SKM-1 (cell line): ENCODE results near the gene GPRC5C.

Experiments used
- DNase-seq: peaks from one replicate; lab custom pipeline; 2025; ENCODE audit not compliant: unreplicated experiment; lab: John Stamatoyannopoulos, UW

Gene GPRC5C

DNA sequence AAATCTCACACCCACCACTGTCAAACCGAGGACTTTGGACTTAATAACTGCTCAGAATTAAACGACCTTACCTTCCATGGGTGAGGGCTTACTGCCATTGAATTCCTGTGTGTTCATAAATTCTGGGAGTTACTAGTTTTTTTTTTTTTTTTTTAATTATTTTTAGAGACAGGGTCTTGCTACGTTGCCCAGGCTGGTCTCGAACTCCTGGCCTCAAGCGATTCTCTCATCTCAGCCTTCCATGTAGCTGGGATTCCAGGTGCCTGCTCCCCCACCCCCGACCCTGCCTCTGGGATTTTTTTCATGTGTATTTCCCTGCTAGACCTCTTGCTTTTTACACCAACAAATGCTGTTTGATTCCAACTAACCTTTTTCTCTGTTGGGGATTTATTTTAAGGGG is 19.7 kb downstream of the GPRC5C start:
- no peak for DNase-seq

DNA sequence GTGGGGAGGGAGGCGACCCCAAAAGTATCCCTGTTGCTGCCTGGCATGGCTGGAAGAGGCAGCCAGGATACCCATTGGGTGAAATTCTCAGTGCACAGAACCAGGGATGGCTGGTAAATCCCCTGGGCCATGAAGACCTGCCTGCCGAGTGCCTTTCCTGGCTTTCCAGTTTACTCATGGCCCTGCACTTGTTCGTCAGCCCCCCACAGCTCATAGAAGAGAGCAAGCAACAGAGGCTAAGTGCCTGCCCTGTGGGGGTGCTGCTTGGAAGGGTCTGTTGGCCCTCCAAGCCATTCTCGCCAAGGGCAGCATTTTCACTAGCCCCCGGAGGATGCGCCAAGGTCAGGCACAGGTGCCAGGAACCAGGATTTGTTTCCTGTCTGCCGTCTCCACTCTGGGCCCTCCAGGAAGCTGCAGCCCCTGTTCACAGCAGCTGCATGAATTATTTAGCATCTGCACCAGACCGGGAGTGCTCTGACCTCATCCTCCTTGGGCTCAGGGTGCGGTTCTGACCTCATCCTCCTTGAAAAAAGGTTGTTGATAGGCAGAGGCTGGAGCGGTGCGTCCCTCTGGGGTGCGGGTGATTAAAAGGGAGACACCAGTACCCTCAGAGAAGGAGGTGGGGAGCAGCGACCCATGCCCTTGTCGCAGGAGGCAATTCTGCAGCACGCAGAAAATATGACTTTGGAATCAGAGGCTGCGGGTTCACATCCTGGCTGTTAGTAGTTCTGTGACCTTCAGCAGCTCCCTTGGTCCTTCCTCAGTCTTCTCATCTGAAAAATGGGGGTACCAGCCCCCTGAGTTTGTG is 20.3 kb downstream of the GPRC5C start:
- DNase-seq: no peak

DNA sequence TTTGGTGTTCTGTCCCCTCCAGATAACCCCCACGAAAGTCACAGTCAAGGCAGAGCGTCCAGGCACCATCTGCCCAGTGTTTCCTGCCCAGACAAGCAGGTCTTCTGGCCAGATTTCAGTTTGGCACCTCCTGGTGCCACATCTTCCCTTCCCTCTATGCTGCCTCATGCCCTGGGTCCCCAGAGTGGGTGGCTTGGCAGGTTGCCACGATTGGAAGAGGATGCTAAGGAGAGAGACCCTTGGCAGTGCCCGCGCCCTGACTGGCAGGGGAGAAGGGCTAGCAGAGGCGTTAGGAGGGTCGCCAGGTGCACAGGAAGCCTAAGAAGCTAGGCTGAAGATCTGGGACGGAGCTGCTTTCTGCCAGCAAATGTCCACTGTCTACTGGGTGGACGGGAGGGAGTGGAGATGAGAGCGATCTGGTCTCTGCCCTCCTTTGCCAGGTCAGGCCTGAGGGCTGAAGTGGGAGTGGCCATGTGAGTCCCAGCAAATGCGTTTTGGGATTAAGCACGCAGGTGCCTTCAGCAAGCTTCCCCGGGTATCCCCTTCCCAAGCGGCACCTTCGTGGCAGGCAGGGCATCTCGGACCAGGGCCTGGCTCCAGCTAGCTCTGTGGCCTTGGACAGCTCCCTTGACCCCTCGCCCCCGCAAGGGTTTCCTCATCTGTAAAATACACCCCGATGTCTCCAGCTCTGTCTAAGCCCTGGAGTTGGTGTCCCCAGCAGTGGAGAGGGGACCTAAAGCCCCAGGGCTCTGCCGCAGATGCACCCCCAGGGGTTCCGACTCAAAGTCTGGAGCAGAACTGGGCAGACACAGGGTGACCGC is 21.2 kb downstream of the GPRC5C start:
- DNase-seq: no peak

DNA sequence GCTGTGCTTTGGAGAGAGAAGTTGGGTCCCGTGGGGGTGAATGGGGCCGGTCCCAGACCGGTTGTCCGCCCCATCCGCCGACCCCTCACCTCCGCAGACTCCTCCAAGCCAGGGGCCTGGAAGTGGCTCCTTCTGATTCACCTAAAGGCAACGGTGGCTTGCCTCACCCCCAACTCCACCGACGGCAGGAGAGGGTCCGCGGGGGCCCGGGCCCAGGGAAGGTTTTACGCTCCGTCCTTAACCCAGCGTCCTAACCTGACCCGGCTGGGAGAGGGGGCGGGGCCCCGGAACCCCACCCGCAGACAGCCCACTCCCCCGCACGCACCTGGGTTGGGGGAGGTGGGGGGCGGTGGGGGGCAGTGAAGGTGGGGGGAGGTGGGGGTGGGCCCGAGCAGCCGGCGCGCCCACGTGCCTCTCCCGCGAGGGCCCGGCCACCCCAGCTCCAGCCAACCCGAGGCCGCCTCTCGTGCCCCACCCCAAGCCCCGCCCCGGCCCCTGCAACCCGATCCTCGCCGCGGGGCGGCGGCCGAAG is 21.8 kb downstream of the GPRC5C start:
- peak; percentile 80 for DNase-seq

DNA sequence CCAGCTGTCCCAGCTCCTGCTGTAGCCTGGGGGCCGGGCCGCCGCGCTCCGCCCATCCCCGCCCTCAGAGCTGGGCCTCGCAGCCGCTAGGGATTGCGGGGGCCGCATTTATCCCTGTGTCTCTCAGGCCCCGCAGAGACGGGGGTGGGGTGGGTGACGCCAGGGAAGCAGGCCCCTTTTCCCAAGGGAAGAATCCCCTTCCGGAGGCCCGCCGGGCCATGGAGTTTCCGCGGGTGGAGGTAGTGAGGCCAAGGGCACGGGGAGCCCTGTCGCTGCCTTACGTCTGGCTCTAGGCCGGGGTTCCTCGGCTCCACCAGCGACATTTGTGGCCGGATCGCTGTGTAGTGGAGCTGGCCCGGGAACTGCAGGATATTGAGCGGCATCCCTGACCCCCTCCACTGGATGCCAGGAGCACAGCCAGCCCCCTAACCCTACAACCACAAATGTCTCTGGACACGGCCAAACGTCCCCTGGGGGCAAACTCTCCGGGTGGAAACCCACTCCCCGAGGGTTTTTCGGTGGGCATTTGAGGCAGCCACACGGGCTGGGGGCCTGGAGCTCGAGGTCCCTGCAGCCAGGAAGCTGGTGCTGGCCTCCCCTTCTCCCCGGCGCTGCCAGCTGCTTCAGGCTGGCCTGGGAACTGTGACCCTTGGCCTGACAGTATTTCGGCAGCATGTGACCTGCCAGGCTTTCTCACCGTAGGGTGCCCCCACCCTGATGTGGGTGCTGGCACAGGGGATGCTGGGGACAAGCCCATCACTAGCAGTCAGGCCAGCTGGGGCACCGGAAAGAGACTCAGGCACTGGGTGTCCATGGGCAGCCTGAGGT is 22.5 kb downstream of the GPRC5C start:
- no peak for DNase-seq

DNA sequence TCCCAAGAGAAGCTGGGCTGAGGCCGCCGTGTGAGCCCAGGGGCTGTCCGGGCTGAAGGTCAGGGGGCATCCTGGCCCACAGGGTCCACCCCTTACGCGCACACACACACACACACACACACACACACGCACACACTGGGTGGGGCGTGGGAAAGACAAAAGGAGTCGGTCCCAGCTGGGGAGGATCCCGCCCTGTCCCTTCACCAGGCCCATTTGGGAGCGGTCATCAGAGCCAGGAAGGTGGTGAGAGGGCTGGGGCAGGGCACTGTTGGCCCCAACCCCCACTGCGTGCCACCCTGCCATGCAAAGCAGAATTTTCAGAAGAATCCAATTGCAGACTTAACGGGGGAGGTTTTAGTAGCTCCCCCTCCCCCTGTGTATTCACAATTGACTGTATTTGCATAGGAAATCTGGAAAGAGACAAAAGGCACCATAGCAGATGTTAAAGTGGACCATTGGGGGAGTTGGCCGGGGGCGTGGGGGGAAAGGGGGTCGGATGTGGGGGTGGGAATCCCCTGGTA is 23.2 kb downstream of the GPRC5C start:
- DNase-seq: no peak

DNA sequence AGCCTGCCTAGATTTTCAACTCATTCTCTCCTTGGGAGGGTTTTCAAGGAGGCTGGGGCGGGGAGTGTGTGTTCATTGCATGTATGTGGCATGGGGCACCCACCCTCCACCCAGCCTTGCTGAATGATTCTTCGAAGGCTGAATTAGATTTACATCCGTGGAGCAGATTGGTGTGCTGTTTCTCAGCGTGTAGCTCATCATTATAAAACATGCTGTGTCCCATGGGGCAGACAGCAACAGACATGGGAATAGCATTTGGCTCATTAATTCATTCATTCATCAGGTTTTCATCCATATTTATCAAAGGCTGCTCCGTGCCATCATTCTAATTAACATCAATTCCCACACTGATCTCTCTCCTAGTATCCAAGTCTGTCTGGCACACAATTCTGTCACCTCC is 23.9 kb downstream of the GPRC5C start:
- no peak for DNase-seq

DNA sequence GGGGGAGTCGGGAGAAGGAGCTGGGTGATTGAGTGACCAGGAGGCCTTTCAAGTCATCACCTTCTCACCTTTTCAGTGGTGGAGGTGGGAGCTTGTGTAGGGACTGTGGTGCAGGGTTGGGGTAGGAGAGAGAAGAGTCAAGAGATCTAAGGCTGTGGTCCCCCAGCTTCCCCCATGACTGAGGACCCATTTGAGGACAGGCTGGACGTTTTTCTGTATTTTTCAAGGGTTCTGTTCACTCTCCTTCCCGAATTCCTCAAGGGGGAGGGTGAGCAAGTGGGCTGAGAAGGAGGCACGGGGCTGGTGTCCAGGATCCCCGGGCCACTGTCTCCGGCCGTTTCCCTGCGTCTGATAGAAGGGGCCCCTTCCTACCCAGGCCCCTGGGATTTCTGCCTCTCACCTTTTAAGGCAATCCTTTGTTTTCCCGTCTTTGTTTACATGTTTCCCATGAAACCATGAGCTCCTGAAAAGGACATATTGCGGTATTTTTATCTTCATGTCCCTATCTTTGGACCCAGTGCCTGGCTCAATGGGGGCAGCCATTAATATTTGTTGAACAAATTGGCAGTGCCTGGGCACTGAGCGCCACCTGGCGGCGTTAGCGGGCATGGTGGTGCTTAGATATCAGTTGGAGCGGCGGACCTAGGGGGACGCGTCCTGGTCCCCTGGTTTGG is 25.4 kb downstream of the GPRC5C start:
- peak; percentile 35 for DNase-seq

DNA sequence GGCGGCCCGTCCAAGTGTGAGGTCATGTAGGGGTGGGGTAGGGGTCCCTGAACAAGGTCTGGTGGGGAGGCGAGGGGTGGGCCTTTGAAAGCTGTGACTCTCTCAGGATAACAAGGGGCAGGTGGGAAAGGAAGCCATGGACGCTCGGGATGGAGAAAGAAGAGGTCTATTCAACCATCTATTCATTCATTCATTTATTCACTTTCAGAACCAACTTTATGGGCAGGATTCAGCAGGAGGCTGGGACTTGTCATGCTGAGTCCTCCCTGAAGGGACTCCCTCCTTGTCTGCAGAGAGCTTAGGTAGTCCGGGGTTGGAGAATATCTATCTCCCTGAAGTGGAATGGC is 25.9 kb downstream of the GPRC5C start:
- DNase-seq: no peak

DNA sequence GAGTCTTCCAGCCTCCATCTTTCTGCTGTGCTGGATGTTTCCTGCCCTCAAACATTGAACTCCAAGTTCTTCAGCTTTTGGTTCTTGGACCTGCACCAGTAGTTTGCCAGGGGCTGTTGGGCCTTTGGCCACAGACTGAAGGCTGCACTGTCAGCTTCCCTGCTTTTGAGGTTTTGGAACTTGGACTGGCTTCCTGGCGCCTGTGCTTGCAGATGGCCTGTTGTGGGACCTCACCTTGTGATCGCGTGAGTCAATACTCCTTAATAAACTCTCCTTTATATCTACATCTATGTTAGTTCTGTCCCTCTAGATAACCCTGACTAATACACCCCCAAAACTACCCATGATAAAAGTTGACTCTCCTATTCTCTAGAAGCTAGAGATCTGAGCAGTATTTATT is 26.9 kb downstream of the GPRC5C start:
- DNase-seq: no peak

DNA sequence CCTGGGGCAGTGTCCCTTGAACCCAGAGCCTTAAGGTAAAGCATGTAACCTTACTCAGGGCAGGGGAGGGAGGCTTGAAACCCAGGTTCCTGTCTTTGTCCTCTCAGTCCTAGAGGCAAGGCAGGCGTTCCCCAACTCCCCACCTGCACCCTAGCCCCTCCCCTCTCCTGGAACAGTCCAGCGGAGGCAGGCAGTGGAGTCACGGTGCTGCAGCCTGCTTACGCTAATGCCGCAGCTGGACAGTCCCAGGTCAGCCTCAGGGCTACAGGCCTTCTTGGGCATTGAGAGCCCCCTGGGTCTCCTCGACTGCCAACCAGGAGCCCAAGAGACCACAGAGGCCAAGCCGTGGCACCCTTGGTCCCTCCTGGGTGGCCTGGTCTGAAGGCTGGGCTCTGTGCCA is 27.7 kb downstream of the GPRC5C start:
- DNase-seq: no peak

DNA sequence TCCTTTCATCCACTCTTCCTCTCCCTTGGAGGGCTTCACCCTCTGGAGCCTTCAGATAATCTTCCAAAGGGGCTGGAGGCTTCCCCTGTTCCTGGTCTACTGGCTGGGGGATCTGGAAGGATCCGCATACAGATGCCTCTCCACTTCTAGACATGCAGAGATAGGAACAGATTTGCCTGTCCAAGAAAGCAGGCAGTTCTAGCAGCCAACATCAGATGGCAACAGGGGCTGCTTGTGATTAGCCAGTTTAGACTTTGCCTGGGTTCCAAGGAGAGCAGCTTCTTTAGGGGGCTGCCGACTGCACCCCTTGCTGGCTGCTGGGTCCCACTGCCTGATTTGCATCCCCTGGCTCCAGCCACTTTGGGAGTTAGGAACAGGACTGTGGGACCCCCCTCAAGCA is 28.4 kb downstream of the GPRC5C start:
- no peak for DNase-seq

DNA sequence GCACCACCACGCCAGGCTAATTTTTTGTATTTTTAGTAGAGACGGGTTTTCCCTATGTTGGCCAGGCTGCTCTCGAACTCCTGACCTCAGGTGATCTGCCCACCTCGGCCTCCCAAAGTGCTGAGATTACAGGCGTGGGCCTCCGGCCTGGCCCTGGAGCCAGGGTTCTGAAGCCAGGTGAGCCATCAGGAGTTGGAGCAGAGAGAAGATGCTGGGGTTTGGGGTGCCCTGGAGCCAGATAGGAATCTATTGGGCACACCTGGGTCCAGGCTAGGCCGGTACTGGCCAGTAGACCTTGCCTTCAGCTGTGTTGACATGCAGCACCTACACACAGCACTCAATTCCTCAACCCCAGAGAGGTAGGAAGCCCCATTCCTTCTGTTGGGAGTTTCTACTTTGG is 29.1 kb downstream of the GPRC5C start:
- no peak for DNase-seq

DNA sequence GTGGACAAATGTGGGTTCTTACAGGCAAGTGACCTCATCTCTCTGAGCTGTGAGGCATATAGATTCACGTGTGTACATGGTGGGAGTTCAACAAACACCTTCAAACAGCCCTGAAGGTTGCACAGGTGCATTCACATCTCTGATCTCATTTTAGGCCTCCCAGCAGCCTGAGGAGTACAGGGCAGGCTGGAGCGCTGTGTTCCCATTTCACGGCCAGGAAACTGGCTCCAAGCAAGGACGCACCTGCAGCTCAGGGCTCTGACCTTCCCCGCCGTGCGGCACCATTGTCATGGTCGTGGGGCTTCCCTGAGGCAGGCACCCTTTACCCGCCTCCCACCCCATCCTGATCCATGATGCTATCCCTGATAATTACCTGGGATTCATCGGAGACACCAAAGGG is 29.7 kb downstream of the GPRC5C start:
- no peak for DNase-seq

DNA sequence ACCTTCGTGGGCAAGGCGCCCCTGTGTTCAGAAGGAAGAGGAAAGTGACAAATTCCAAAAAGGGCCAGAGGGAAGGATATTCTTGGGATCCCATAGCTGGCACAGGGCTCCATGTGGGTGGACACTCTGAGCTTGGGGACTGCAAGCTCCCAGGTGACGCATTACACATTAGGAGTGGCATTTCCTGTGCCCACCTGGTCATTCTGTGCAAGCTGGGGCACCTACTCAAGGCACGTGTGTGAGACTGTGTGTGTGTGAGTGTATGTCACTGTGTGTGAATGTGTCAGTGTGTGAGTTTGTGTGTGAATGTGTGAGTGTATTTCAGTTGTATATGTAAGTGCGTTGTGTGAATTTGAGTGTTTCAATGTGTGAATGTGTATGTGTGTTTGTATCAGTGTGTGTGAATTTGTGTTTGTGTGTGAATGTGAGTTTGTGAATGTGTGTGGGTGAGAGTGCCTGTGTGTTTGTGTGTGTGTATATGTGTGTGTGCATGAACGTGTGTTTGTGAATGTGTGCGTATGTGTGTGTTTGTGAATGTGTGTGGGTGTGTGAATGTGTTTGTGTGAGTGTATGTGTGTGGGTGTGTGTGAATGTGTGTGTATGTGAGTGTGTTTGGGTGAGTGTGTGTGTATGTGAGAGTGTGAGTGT is 33.0 kb downstream of the GPRC5C start:
- DNase-seq: no peak

DNA sequence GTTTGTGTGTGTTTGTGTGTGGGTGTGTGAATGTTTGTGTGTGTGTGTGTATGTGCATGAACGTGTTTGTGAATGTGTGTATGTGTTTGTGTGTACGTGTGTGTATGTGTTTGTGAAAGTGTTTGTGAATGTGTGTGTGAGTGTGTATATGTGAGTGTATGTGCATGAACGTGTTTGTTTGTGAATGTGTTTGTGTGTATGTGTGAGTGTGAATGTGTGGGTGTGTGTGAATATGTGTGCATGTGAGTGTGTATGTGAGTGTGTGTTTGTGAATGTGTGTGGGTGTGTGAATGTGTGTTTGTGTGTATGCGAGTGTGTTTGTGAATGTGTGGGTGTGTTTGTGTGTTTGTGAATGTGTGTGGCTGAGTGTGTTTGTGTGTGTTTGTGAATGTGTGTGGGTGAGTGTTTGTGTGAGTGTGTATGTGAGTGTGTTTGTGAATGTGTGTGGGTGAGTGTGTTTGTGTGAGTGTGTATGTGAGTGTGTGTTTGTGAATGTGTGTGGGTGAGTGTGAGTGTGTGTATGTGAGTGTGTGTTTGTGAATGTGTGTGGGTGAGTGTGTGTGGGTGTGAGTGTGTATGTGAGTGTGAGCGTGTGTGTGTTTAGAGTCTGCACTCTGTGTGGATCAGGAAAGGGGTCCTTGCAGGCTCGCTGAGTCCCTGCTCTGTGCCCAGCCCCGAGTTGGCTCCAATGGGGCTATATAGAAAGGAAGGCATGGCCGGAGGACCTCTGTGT is 33.7 kb downstream of the GPRC5C start:
- no peak for DNase-seq

DNA sequence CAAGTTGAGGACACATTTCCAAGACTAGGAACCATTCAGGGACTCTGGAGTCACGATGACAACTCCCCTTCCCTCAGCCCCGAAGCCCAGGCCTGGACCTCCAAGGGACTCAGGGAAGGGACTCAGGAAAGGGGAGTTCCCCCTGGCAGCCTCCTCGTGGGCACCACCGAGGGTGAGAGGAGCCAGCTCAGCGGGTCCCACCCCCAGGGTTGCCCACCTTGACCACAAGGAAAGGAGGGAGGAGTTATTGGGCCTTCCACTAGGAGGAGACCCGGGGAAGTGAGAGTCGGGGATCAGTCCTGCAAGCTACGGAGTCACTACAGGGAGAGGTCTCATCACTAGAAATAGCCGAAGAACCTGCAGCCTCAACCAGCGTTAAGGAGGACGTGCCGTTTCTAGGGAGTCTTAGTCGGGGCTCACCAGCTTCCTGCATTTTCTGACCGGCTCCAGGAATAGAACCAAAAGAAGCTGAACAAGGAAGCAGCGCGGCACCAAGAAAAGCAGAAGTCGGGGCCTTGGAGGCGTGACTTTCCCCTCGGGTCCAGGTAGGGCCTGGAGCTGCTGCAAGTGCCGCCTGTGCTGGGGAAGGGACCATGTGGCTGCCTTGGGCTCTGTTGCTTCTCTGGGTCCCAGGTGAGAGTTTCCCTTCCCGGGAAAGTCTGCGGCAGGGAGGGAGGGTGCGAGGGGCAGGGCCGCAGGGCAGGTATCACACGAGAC is 34.4 kb downstream of the GPRC5C start, which contains the start of gene CD300A:
Gene CD300A (plus strand): TSS at position 524 of the 717 bp plus-strand sequence. CDS start 70 bp downstream, at position 594.
- DNase-seq: peak; percentile 69

DNA sequence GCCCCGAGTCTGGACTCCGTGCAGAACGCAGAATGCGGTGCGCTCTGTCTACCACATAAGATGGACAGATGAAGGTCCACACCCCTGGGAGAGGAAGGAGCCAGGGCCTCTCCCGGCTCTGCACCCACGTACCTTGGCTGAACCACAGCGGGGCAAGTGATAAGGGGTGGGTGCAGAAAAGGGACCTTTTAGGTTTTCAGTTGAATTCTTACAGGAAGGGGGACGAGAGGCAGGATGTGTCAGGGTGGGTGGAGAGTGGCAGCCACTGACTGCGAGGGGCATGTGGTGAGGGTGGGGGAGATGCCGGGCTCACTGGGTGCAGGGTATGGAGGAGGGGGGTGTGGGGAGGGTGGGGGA is 34.9 kb downstream of the GPRC5C start:
- no peak for DNase-seq
